IMR-90 (cell line): ENCODE data around the gene TBPL1. TPM values are rescaled to one million over a fixed set of nuclear protein-coding genes. Genes with fewer than 3 reads are reported as not detected.

Source experiments
- ATAC-seq: fragments of 200-7000 bp; cut with Tn5 transposase; 2 replicates; pipeline ENCODE4 v1.9.1; 2020; ENCODE audit warnings: low read depth, mild to moderate bottlenecking, moderate library complexity
- BruUV-seq: library from RNA; stranded (reverse); fragments of 400-500 nt; replicated peaks from 2 replicates; lab custom pipeline; 2021; lab: Mats Ljungman, UMichigan
- CTCF ChIA-PET: fragments of 300-600 bp; formaldehyde crosslinking; extraction: SDS; loops from one replicate; lab custom pipeline; 2021; ENCODE audit warnings: antibody characterized with exemption; lab: Yijun Ruan, JAX
- POLR2A ChIA-PET: fragments of 300-600 bp; sonication (Branson Sonifier 250); formaldehyde crosslinking; loops from one replicate; lab custom pipeline; 2022; ENCODE audit warnings: antibody characterized with exemption; ENCODE audit not compliant: unreplicated experiment; lab: Charles Lee
- DNase-seq: peaks from one replicate; pipeline ENCODE4 v3.0.0; 2013
- H2AFZ ChIP-seq: replicated peaks from 2 replicates; pipeline ENCODE3; 2013; ENCODE audit warnings: low read length, mild to moderate bottlenecking; ENCODE audit not compliant: poor library complexity
- H2AK5ac ChIP-seq: 2 replicates; pipeline ENCODE4 v1.6.1; 2013; ENCODE audit warnings: low read depth, low read length, inconsistent platforms
- H2AK9ac ChIP-seq: replicated peaks from 2 replicates; pipeline ENCODE3; 2013; ENCODE audit warnings: mild to moderate bottlenecking, low read depth, low read length, moderate library complexity; ENCODE audit not compliant: poor library complexity
- H2BK120ac ChIP-seq: 2 replicates; pipeline ENCODE4 v1.6.1; 2013; ENCODE audit warnings: low read depth, low read length, inconsistent platforms
- H2BK15ac ChIP-seq: 3 replicates; pipeline ENCODE4 v1.6.1; 2013; ENCODE audit warnings: low read depth, low read length, inconsistent platforms
- H2BK20ac ChIP-seq: 2 replicates; pipeline ENCODE4 v1.6.1; 2013; ENCODE audit warnings: low read depth, mild to moderate bottlenecking, inconsistent platforms, low read length, moderate library complexity
- H2BK5ac ChIP-seq: 2 replicates; pipeline ENCODE4 v1.6.1; 2013; ENCODE audit warnings: mild to moderate bottlenecking, low read depth, low read length, inconsistent platforms; ENCODE audit not compliant: poor library complexity, severe bottlenecking
- H3K14ac ChIP-seq: replicated peaks from 2 replicates; pipeline ENCODE4 v1.6.1; 2013; ENCODE audit warnings: low read depth, low read length, inconsistent platforms
- H3K18ac ChIP-seq: 2 replicates; pipeline ENCODE4 v1.6.1; 2013; ENCODE audit warnings: low read depth, low read length, control low read depth
- H3K23ac ChIP-seq: 2 replicates; pipeline ENCODE4 v1.6.1; 2013; ENCODE audit warnings: low read depth, low read length, inconsistent platforms
- H3K27ac ChIP-seq: 2 replicates; pipeline ENCODE4 v1.5.1; 2013; ENCODE audit warnings: mild to moderate bottlenecking, control low read depth, low read length; ENCODE audit not compliant: insufficient read depth
- H3K27me3 ChIP-seq: 2 replicates; pipeline ENCODE4 v1.6.1; 2013; ENCODE audit warnings: low read length; ENCODE audit not compliant: control insufficient read depth, insufficient read depth
- H3K36me3 ChIP-seq: 2 replicates; pipeline ENCODE4 v1.6.1; 2013; ENCODE audit warnings: low read length, mixed read lengths; ENCODE audit not compliant: control insufficient read depth, insufficient read depth
- H3K4ac ChIP-seq: 2 replicates; pipeline ENCODE4 v1.6.1; 2013; ENCODE audit warnings: low read depth, low read length, inconsistent platforms
- H3K4me1 ChIP-seq: 2 replicates; pipeline ENCODE4 v1.6.1; 2013; ENCODE audit warnings: low read length, mixed read lengths; ENCODE audit not compliant: control insufficient read depth, insufficient read depth
- H3K4me2 ChIP-seq: 2 replicates; pipeline ENCODE4 v1.6.1; 2013; ENCODE audit warnings: low read depth, mild to moderate bottlenecking, control low read depth, low read length, moderate library complexity
- H3K4me3 ChIP-seq: 2 replicates; pipeline ENCODE4 v1.5.1; 2013; ENCODE audit warnings: low read depth, mild to moderate bottlenecking, control low read depth, low read length, moderate library complexity; ENCODE audit not compliant: insufficient read depth
- H3K56ac ChIP-seq: 2 replicates; pipeline ENCODE4 v1.6.1; 2013; ENCODE audit warnings: low read length, inconsistent platforms; ENCODE audit not compliant: insufficient read depth; ENCODE audit errors: extremely low read depth
- H3K79me1 ChIP-seq, 2 experiments: 2 replicates each; pipeline ENCODE4 v1.6.1; 2013; ENCODE audit warnings: low read length in 2 of 2, inconsistent platforms in 1 of 2, low read depth in 1 of 2
- H3K9ac ChIP-seq: 2 replicates; pipeline ENCODE4 v1.6.1; 2013; ENCODE audit warnings: low read depth, low read length, control low read depth
- H3K9me1 ChIP-seq: 2 replicates; pipeline ENCODE4 v1.6.1; 2013; ENCODE audit warnings: low read length, inconsistent platforms; ENCODE audit not compliant: insufficient read depth
- H3K9me3 ChIP-seq: 2 replicates; pipeline ENCODE4 v1.6.1; 2013; ENCODE audit warnings: low read length; ENCODE audit not compliant: control insufficient read depth, insufficient read depth
- H4K20me1 ChIP-seq: 2 replicates; pipeline ENCODE4 v1.6.1; 2013; ENCODE audit warnings: low read length, inconsistent platforms; ENCODE audit not compliant: insufficient read depth
- H4K5ac ChIP-seq: 2 replicates; pipeline ENCODE4 v1.6.1; 2013; ENCODE audit warnings: mild to moderate bottlenecking, low read depth, low read length, control low read depth
- H4K8ac ChIP-seq, 2 experiments: 2 replicates each; pipeline ENCODE4 v1.6.1; 2013; ENCODE audit warnings: low read depth in 2 of 2, low read length in 2 of 2, control low read depth in 1 of 2, inconsistent platforms in 1 of 2
- H4K91ac ChIP-seq: 2 replicates; pipeline ENCODE4 v1.6.1; 2013; ENCODE audit warnings: low read depth, low read length, inconsistent platforms; ENCODE audit not compliant: insufficient read depth
- CTCF ChIP-seq: conservative IDR thresholded peaks from 2 replicates; pipeline ENCODE4 v1.5.1; 2012; ENCODE audit warnings: mild to moderate bottlenecking, low read depth, low read length, improper control_type of control experiment
- POLR2A ChIP-seq: IDR thresholded peaks from 2 replicates; pipeline ENCODE4 v1.6.1; 2012; ENCODE audit warnings: mild to moderate bottlenecking, low read depth, low read length
- RAD21 ChIP-seq: IDR thresholded peaks from 2 replicates; pipeline ENCODE4 v1.6.1; 2012; ENCODE audit warnings: low read length, improper control_type of control experiment
- RCOR1 ChIP-seq: IDR thresholded peaks from 2 replicates; pipeline ENCODE4 v1.6.1; 2012; ENCODE audit warnings: mild to moderate bottlenecking, low read length, improper control_type of control experiment; ENCODE audit not compliant: insufficient replicate concordance
- SMC3 ChIP-seq: fragments of 150-350 bp; IDR thresholded peaks from 2 replicates; pipeline ENCODE4 v1.6.1; 2016; ENCODE audit warnings: low read depth, mild to moderate bottlenecking, antibody characterized with exemption, low read length, moderate library complexity
- USF2 ChIP-seq: fragments of 150-350 bp; IDR thresholded peaks from 2 replicates; pipeline ENCODE4 v1.6.1; 2017; ENCODE audit warnings: mild to moderate bottlenecking, antibody characterized with exemption, low read length, low read depth
- WGBS, 2 experiments: methylation state at CpG; one replicate each; pipeline versions ENCODE4 v1.1.5 to v1.1.7; 2013; ENCODE audit warnings: missing lambda C conversion rate in 2 of 2; ENCODE audit not compliant: insufficient read length in 1 of 2; ENCODE audit errors: extremely low coverage in 2 of 2; 5-methylcytosine and 5-hydroxymethylcytosine counted together
- dilution Hi-C: fragments of 300-500 bp; cut with HindIII; formaldehyde crosslinking; loops from one replicate; pipeline ENCODE4 v1.14.3; 2018; ENCODE audit warnings: low sequenced_read_pairs; ENCODE audit not compliant: unreplicated experiment
- in situ Hi-C: fragments of 300-500 bp; cut with MboI; formaldehyde crosslinking; loops from 3 replicates; pipeline ENCODE4 v1.14.3; 2019; ENCODE audit warnings: low sequenced_read_pairs, inconsistent platforms, mixed read lengths
- intact Hi-C: fragments of 100-400 bp; cut with micrococcal nuclease; formaldehyde crosslinking; loops from 2 replicates; pipeline ENCODE4 v1.10.0; 2022
- polyA plus RNA-seq, 3 experiments: library from polyadenylated mRNA; depleted of rRNA; stranded (reverse); fragments of >200 nt; gene quantifications; 2 replicates each; pipeline ENCODE4 v1.2.3, GENCODE V29; 2012; ENCODE audit warnings: low replicate concordance in 1 of 3
- total RNA-seq: library from RNA; depleted of rRNA; stranded (reverse); fragments of >200 nt; gene quantifications from 2 replicates; pipeline ENCODE4 v1.2.3, GENCODE V29; 2012

Gene TBPL1
- total and polyA plus RNA-seq, 2 of the 4 experiments (the other 2 are of a cell fraction): 25.6 to 32.5 TPM

GRCh38 chr6:133916650-133917151 lies 36.3 kb upstream of the TBPL1 start:
- DNase-seq (peak; percentile 91), ATAC-seq (peak; percentile 88)
- peak overlapping the region; percentile 77 for H2AFZ ChIP-seq
- H3K18ac ChIP-seq: peak overlapping the region; percentile 65
- H4K20me1 ChIP-seq: no peaks in the 10 kb centered on the region
- peak overlapping the region; percentile 5; the same call in 1 of the 2 replicates for H3K56ac ChIP-seq
- H2AK9ac ChIP-seq: no peak overlapping the region
- no TSS peak for BruUV-seq
- no peaks in the 10 kb centered on the region for H3K9me3 ChIP-seq
- H2AK5ac ChIP-seq: 0 out of 2 replicates have a peak overlapping the region, but pooled peaks have one; percentile 24
- intact Hi-C loops: loop anchor here (1.0 to 10.0 kb wide), 6 partner anchors 26 to 1086 kb away; partner anchors contain the start of gene EYA4
- peak overlapping the region; percentile 39 for H4K5ac ChIP-seq
- POLR2A ChIA-PET: interaction anchor here (1.7 kb wide), 1 partner anchor 24 kb away, joined by 4 read pairs; no protein-coding TSS in a partner anchor
- H2BK120ac ChIP-seq: peak overlapping the region; percentile 82; the same call in 1 of the 2 replicates
- H3K4me1 ChIP-seq: peaks cover 6% of the 10 kb centered on the region; the same call in 1 of the 2 replicates
- H2BK5ac ChIP-seq: peak overlapping the region; percentile 71
- peak overlapping the region; percentile 54 for H4K91ac ChIP-seq
- no peaks in the 10 kb centered on the region for H3K36me3 ChIP-seq
- H3K79me1 ChIP-seq: no peaks in the 10 kb centered on the region
- peak overlapping the region; percentile 88 for H2BK20ac ChIP-seq
- H3K9ac ChIP-seq: peak overlapping the region; percentile 44
- peak overlapping the region; percentile 76; the same call in 1 of the 2 replicates for H3K4ac ChIP-seq
- CTCF ChIA-PET: interaction anchor here (0.6 to 3.0 kb wide), 11 partner anchors 10 to 350 kb away, joined by 3 to 37 read pairs (median 3); partner anchors contain the start of gene TBPL1
- peak overlapping the region; percentile 3 to 86; a peak in 3 of 4 replicates for H4K8ac ChIP-seq
- peak; percentile 95 for TF ChIP-seq RAD21
- TF ChIP-seq POLR2A: peak; percentile 44; the same call in 1 of the 2 replicates
- TF ChIP-seq RCOR1: no peak
- peak; percentile 94 for TF ChIP-seq CTCF
- TF ChIP-seq USF2: no peak
- peak; percentile 93 for TF ChIP-seq SMC3
- no peak overlapping the region for H3K23ac ChIP-seq
- dilution Hi-C loops: no loop called here
- WGBS, 2 experiments: 0% methylated on average over 2 of the region's 8 CpGs; no CpG with 5 or more reads in 1 of the 2 experiments
- no peaks in the 10 kb centered on the region for H3K27me3 ChIP-seq
- H3K27ac ChIP-seq: peak overlapping the region; percentile 30; the same call in 1 of the 2 replicates
- H3K4me3 ChIP-seq: no peak overlapping the region
- peak overlapping the region; percentile 83 for H3K14ac ChIP-seq
- in situ Hi-C loops: loop anchor here (5.0 to 25.0 kb wide), 4 partner anchors 349 to 1092 kb away; no protein-coding TSS in a partner anchor
- H3K9me1 ChIP-seq: no peaks in the 10 kb centered on the region
- peak overlapping the region; percentile 45; the same call in 1 of the 3 replicates for H2BK15ac ChIP-seq
- peak overlapping the region; percentile 55; the same call in 1 of the 2 replicates for H3K4me2 ChIP-seq
